Astrocyte of the spinal cord (primary cell): ENCODE results near the gene NDRG2.

Experiments
- DNase-seq: peaks from one replicate; pipeline ENCODE4 v3.0.0; 2011; ENCODE audit warnings: low read depth, low spot score
- H3K4me3 ChIP-seq: 2 replicates; pipeline ENCODE4 v1.5.1; 2011; ENCODE audit warnings: low read depth, mild to moderate bottlenecking, low read length, moderate library complexity
- in situ Hi-C: cut with HindIII; loops from 2 replicates; pipeline ENCODE4 v1.10.0; 2017; ENCODE audit warnings: low sequenced_read_pairs
- TF ChIP-seq, protein P1 (sequence below): IDR thresholded peaks from 2 replicates; pipeline ENCODE4 v1.5.1; 2012; ENCODE audit warnings: low read depth, mild to moderate bottlenecking, low read length, inconsistent platforms

NDRG2 gene

DNA sequence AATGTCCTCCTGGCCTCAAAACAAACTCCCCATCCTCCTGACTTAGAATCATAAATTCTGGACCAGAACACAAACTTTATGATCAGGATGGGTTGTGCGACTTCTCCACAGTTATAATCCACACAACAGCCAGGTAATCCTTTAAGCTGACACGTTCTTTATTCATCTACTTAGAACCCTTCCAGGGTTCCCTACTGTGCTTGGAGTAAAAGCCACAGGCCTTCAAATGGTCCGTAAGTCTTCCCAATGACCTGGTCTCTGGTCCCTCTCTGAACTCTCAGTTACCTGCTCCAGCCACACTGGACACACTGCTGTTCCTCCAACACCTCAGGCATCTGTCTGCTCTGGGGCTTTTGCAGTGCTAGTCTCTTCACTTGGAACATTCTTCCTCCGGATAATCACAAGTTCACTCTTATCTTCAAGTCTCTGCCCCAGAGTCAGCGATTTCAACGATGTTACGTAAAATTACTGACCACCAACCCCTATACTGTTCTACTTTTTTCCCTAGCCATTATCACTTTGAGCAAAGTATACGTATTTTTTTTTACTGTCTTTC is 15.6 kb upstream of the NDRG2 start:
- no peak overlapping the region for H3K4me3 ChIP-seq
- TF ChIP-seq, protein P1, sequence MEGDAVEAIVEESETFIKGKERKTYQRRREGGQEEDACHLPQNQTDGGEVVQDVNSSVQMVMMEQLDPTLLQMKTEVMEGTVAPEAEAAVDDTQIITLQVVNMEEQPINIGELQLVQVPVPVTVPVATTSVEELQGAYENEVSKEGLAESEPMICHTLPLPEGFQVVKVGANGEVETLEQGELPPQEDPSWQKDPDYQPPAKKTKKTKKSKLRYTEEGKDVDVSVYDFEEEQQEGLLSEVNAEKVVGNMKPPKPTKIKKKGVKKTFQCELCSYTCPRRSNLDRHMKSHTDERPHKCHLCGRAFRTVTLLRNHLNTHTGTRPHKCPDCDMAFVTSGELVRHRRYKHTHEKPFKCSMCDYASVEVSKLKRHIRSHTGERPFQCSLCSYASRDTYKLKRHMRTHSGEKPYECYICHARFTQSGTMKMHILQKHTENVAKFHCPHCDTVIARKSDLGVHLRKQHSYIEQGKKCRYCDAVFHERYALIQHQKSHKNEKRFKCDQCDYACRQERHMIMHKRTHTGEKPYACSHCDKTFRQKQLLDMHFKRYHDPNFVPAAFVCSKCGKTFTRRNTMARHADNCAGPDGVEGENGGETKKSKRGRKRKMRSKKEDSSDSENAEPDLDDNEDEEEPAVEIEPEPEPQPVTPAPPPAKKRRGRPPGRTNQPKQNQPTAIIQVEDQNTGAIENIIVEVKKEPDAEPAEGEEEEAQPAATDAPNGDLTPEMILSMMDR = no peak
- DNase-seq = no peak
- in situ Hi-C loops = no loop called here

DNA sequence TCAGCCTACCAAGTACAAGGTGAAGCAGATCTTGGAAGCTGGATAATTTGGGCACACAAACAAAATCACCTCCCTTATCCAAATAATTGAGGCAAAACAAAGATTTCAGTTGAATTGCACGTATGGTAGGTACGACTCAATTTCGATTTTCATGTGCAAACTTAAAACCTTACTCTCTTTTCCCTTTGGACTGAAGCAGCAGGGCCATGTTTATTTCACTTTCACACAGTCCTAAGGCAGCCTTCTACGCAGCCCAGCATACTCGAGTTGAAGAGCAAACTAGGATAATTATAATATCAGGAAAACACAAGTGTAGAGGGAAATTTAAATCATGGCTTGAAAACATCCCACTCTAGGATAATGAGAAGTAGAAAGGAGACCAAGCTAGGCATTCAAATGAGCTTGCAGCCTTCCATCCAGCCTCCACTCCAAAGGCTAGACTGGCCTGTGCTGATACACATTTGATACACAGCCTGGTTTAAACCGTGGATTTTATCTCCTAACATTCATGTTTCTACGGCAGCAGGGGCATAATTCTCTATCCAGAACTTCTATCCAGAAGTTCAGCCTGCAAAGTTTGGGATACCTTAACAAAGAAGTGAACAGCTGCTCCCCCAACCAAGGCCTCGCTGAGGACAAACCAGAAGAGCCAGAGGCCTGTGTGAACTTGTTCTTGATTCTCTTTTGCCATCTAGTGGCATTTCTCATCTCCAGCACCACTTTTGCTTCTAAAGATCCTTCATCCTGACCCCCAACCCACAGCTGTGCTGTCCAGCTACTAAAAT is 14.9 kb upstream of the NDRG2 start:
- TF ChIP-seq, protein P1 = peak; percentile 67
- no peak overlapping the region for H3K4me3 ChIP-seq
- DNase-seq = peak; percentile 67
- in situ Hi-C loops = no loop called here

DNA sequence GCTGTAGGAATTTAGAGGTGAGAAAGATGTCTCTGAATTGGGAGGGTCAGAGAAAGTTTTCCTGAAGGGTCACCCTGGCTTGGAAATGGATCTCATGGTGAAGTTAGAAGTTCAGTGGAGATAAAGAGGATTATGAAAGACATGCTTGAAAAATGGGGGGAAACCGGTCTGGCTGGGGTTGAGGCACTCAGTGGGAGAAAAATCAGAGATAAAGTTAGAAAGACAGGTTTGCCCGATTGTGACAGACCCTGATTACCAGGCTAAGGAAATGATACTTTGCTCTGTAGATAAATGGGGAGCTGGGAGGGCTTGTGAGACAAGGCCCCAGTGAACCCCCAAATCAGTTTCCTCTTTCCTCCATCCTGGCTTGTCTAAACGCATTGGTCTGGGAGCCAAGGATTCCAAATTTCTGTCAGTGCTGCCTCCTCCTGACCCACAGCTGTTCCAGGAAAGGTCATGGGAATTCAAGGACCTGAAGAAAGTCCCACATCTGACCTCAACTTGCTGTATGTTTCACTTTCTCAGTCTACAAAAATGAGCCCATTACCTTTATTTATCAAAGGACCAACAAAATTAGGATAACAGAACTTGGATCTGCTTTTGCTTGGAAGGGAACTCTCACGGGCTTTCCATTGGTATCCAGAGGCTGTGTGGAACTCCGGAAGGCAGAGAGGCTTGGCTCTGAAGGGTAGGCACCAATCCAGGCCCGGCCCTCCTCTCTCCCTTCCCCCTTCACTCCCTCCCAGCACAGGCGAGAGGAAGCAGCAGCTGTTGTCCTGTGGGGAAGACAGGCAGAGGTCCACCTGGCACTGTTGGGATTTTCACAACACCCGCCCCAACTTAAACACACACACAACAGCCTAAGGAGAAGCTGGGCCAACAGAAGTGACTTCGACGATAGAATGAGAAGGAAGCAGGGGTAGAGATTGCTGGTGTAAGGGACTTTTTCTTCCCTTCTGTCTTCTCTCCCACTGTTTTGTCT is 13.9 kb upstream of the NDRG2 start:
- H3K4me3 ChIP-seq = no peak overlapping the region
- in situ Hi-C loops = no loop called here
- TF ChIP-seq, protein P1 = no peak
- peak; percentile 35 for DNase-seq

DNA sequence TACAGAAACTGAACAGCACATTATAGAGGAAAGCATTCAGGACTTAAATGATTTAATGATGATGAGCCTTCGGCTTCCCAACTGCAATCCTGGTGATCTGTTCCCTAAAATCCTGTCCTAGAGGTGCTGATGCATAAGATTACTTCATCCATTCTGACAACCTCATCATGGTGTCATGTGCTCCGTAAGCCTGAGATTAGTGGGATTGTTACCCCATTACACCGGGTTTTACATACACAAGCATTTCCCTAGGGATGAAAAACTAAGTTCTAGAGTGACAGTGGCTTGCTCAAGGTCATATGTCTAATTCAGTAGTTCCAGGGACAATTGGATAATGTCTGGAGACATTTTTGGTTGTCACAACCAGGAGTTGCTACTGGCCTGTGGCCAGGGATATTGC is 12.3 kb upstream of the NDRG2 start:
- TF ChIP-seq, protein P1 = no peak
- no peak overlapping the region for H3K4me3 ChIP-seq
- in situ Hi-C loops = no loop called here
- DNase-seq = no peak

DNA sequence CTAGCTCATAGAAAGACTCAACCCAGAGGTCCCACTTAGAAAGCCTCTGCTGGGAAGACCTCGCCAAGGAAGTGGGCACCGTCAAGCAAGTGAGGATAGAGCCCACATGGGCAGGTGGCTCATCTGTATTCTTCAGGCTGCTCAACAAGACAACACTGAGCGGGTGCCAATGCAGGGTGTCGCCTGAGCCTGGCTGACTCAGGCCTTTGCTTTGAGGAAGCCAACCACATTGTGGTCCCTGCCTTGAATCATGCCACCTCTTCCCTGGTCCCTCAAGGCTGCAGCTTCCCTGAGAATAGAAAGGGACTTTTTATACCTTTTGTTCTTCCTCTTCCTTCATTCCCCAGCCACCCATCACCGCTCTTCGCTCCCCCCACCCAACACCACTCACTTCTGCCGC is 11.9 kb upstream of the NDRG2 start:
- TF ChIP-seq, protein P1 = no peak
- in situ Hi-C loops = no loop called here

DNA sequence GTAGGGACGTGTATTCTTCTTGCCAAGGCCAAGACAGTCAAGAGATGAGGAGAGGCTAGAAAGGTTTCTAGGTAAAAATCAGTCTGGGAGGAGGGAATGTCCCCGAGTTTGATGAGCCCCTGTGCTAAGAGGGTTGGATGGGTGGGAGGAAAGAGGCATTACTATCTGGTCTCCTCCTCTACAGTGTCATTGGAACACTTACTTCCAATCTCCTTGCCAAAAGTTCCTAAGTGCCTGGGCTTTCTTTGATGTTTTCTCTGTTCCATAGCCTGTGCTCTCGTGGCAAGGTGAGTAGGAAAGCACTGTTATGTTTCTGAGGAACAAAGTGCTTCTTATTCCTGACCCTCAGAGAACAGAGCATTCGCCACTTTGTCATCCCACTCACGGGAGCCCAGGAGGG is 9.8 kb upstream of the NDRG2 start, which contains the start of gene RNASE13:
TSS of gene RNASE13 (minus strand) at position 101 of the 400 bp plus-strand sequence. CDS start 519 bp downstream, outside the sequence.
- no peak within 1 kb of the TSS for H3K4me3 ChIP-seq
- in situ Hi-C loops = no loop called here
- DNase-seq = no peak
- TF ChIP-seq, protein P1 = no peak

More for the DNA sequence above, 11.9 kb upstream of the NDRG2 start:
- DNase-seq = no peak
- H3K4me3 ChIP-seq = no peak overlapping the region
